ENCODE results near the gene CHML. TPM values are rescaled to one million over a fixed set of nuclear protein-coding genes. Genes with fewer than 3 reads are reported as not detected.
A peak's percentile ranks its signal among the peaks of the same experiment; 100 is the strongest.
"Not testable (repeated sequence)": the region's sequence is repeated elsewhere in the genome, so short reads cannot be mapped to it uniquely, and the experiment has no call there.

CHML gene
- total RNA-seq, 8 experiments from 2014 or later, result 2.7 to 43.0 (median 32.8) TPM

GRCh38 chr1:241660424-241660972, 20.3 kb upstream of the CHML start:
- no peaks in the 10 kb centered on the region for H3K4me1 ChIP-seq (replicated peaks in 1 of 2)
- no peak overlapping the region for H3K4me3 ChIP-seq
- H3K27ac ChIP-seq, result no peak overlapping the region
- in situ Hi-C loops (cut with MboI; ENCODE audit: low pct_unique_long_range_greater_than_20kb in 2 of 9, low sequenced_read_pairs in 9 of 9, unreplicated experiment in 9 of 9), result no loop called here
- no peak for ATAC-seq (replicated peaks in 6 of 8)
- 14 to 96% (median 80%) methylated on average over 2 to 5 of the region's 5 CpGs for WGBS, 10 experiments

GRCh38 chr1:241659016-241659415, 18.8 kb upstream of the CHML start:
- WGBS, 10 experiments, result 42 to 94% (median 92%) methylated on average over 2 of the region's 2 CpGs; no CpG with 5 or more reads in 3 of the 10 experiments
- H3K4me1 ChIP-seq (replicated peaks in 1 of 2), result not testable (repeated sequence)

GRCh38 chr1:241658081-241658793, 18.1 kb upstream of the CHML start:
- Histone ChIP-seq H3K27ac (no peak overlapping the region), H3K4me3 (no peak overlapping the region), H3K4me1 (replicated peaks in 1 of 2) (no peaks in the 10 kb centered on the region)
- WGBS, 10 experiments, result 40 to 100% (median 90%) methylated on average over 1 to 3 of the region's 3 CpGs; no CpG with 5 or more reads in 1 of the 10 experiments
- ATAC-seq (replicated peaks in 6 of 8), result no peak
- in situ Hi-C loops (cut with MboI; ENCODE audit: low pct_unique_long_range_greater_than_20kb in 2 of 9, low sequenced_read_pairs in 9 of 9, unreplicated experiment in 9 of 9), result no loop called here

More at GRCh38 chr1:241659016-241659415, 18.8 kb upstream of the CHML start:
- ATAC-seq (replicated peaks in 6 of 8); in situ Hi-C loops (cut with MboI; ENCODE audit: low pct_unique_long_range_greater_than_20kb in 2 of 9, low sequenced_read_pairs in 9 of 9, unreplicated experiment in 9 of 9); H3K27ac ChIP-seq; H3K4me3 ChIP-seq: not testable (repeated sequence)

- Histone ChIP-seq H3K4me1 (replicated peaks in 1 of 2) (no peaks in the 10 kb centered on the region), H3K4me3 (no peak overlapping the region), H3K27ac (no peak overlapping the region)
- in situ Hi-C loops (cut with MboI; ENCODE audit: low pct_unique_long_range_greater_than_20kb in 2 of 9, low sequenced_read_pairs in 9 of 9, unreplicated experiment in 9 of 9), result no loop called here
- no peak for ATAC-seq (replicated peaks in 6 of 8)
- 20 to 100% (median 90%) methylated on average over 1 of the region's 1 CpG; no CpG with 5 or more reads in 4 of the 10 experiments for WGBS, 10 experiments
Measured at GRCh38 chr1:241654641-241655040, 14.5 kb upstream of the CHML start.

GRCh38 chr1:241654019-241654418, 13.8 kb upstream of the CHML start:
- no peak for ATAC-seq (replicated peaks in 6 of 8)
- in situ Hi-C loops (cut with MboI; ENCODE audit: low pct_unique_long_range_greater_than_20kb in 2 of 9, low sequenced_read_pairs in 9 of 9, unreplicated experiment in 9 of 9), result no loop called here
- H3K27ac ChIP-seq, result no peak overlapping the region
- no peaks in the 10 kb centered on the region for H3K4me1 ChIP-seq (replicated peaks in 1 of 2)
- no peak overlapping the region for H3K4me3 ChIP-seq
- whole genome bisulfite sequencing, 10 experiments, result 20 to 86% (median 59%) methylated on average over 1 of the region's 1 CpG; no CpG with 5 or more reads in 3 of the 10 experiments

- in situ Hi-C loops (cut with MboI; ENCODE audit: low pct_unique_long_range_greater_than_20kb in 2 of 9, low sequenced_read_pairs in 9 of 9, unreplicated experiment in 9 of 9), result no loop called here
- 33 to 100% (median 88%) methylated on average over 1 to 4 of the region's 4 CpGs; no CpG with 5 or more reads in 1 of the 10 experiments for WGBS, 10 experiments
- peaks cover 0 to 4% of the 10 kb centered on the region in 2 donors for H3K4me1 ChIP-seq (replicated peaks in 1 of 2)
- no peak for ATAC-seq (replicated peaks in 6 of 8)
- H3K27ac ChIP-seq, result no peak within 1 kb of the TSS
- no peak within 1 kb of the TSS for H3K4me3 ChIP-seq
Measured at GRCh38 chr1:241652012-241652411, 11.8 kb upstream of the CHML start, which contains the start of gene WDR64. Gene WDR64 (plus strand): TSS chr1:241652281. CDS start chr1:241652485, 204 bp downstream.

GRCh38 chr1:241648159-241648558, 8.0 kb upstream of the CHML start:
- peak in 2 of 8 experiments; percentile 2 for ATAC-seq (replicated peaks in 6 of 8)
- Histone ChIP-seq H3K27ac (peak overlapping the region in 1 of 2 donors; percentile 82), H3K4me1 (replicated peaks in 1 of 2) (peaks cover 0 to 4% of the 10 kb centered on the region in 2 donors), H3K4me3 (no peak overlapping the region)
- in situ Hi-C loops (cut with MboI; ENCODE audit: low pct_unique_long_range_greater_than_20kb in 2 of 9, low sequenced_read_pairs in 9 of 9, unreplicated experiment in 9 of 9), result no loop called here
- 25 to 100% (median 100%) methylated on average over 1 of the region's 1 CpG; no CpG with 5 or more reads in 4 of the 10 experiments for WGBS, 10 experiments

- WGBS, 10 experiments, result 0 to 90% (median 67%) methylated on average over 1 of the region's 1 CpG; no CpG with 5 or more reads in 5 of the 10 experiments
- peaks cover 0 to 4% of the 10 kb centered on the region in 2 donors for H3K4me1 ChIP-seq (replicated peaks in 1 of 2)
- peak overlapping the region in 1 of 2 donors; percentile 82 for H3K27ac ChIP-seq
- H3K4me3 ChIP-seq, result no peak overlapping the region
- peak in 7 of 8 experiments; percentile 31 to 100 (median 100) for ATAC-seq (replicated peaks in 6 of 8)
- in situ Hi-C loops (cut with MboI; ENCODE audit: low pct_unique_long_range_greater_than_20kb in 2 of 9, low sequenced_read_pairs in 9 of 9, unreplicated experiment in 9 of 9), result no loop called here
Measured at GRCh38 chr1:241647658-241648057, 7.5 kb upstream of the CHML start.

- no peak overlapping the region for H3K4me3 ChIP-seq
- H3K27ac ChIP-seq, result no peak overlapping the region
- 79 to 100% (median 84%) methylated on average over 1 to 7 of the region's 7 CpGs; no CpG with 5 or more reads in 2 of the 10 experiments for WGBS, 10 experiments
- in situ Hi-C loops (cut with MboI; ENCODE audit: low pct_unique_long_range_greater_than_20kb in 2 of 9, low sequenced_read_pairs in 9 of 9, unreplicated experiment in 9 of 9), result no loop called here
- peaks cover 0 to 4% of the 10 kb centered on the region in 2 donors for H3K4me1 ChIP-seq (replicated peaks in 1 of 2)
- ATAC-seq (replicated peaks in 6 of 8), result no peak
Measured at GRCh38 chr1:241646201-241646600, 6.0 kb upstream of the CHML start.

- in situ Hi-C loops (cut with MboI; ENCODE audit: low pct_unique_long_range_greater_than_20kb in 2 of 9, low sequenced_read_pairs in 9 of 9, unreplicated experiment in 9 of 9), result no loop called here
- Histone ChIP-seq H3K27ac (no peak overlapping the region), H3K4me1 (replicated peaks in 1 of 2) (peaks cover 5 to 7% of the 10 kb centered on the region in 2 donors), H3K4me3 (no peak overlapping the region)
- WGBS, 10 experiments, result 20 to 100% (median 80%) methylated on average over 2 to 4 of the region's 4 CpGs; no CpG with 5 or more reads in 4 of the 10 experiments
- no peak for ATAC-seq (replicated peaks in 6 of 8)
Measured at GRCh38 chr1:241645199-241645598, 5.0 kb upstream of the CHML start.

GRCh38 chr1:241644259-241644658, 4.1 kb upstream of the CHML start:
- H3K4me1 ChIP-seq (replicated peaks in 1 of 2), result peaks cover 5 to 7% of the 10 kb centered on the region in 2 donors
- in situ Hi-C loops (cut with MboI; ENCODE audit: low pct_unique_long_range_greater_than_20kb in 2 of 9, low sequenced_read_pairs in 9 of 9, unreplicated experiment in 9 of 9), result no loop called here
- H3K4me3 ChIP-seq, result no peak overlapping the region
- 71 to 100% (median 94%) methylated on average over 2 of the region's 2 CpGs; no CpG with 5 or more reads in 3 of the 10 experiments for WGBS, 10 experiments
- no peak for ATAC-seq (replicated peaks in 6 of 8)
- no peak overlapping the region for H3K27ac ChIP-seq

- Histone ChIP-seq H3K4me1 (replicated peaks in 1 of 2) (peaks cover 12 to 19% of the 10 kb centered on the region in 2 donors), H3K27ac (no peak overlapping the region), H3K4me3 (no peak overlapping the region)
- in situ Hi-C loops (cut with MboI; ENCODE audit: low pct_unique_long_range_greater_than_20kb in 2 of 9, low sequenced_read_pairs in 9 of 9, unreplicated experiment in 9 of 9), result no loop called here
- 40 to 100% (median 92%) methylated on average over 1 of the region's 1 CpG; no CpG with 5 or more reads in 1 of the 10 experiments for WGBS, 10 experiments
- no peak for ATAC-seq (replicated peaks in 6 of 8)
Measured at GRCh38 chr1:241642593-241642944, 2.4 kb upstream of the CHML start.

- WGBS, 10 experiments, result 55 to 95% (median 77%) methylated on average over 3 to 12 of the region's 12 CpGs; no CpG with 5 or more reads in 1 of the 10 experiments
- in situ Hi-C loops (cut with MboI; ENCODE audit: low pct_unique_long_range_greater_than_20kb in 2 of 9, low sequenced_read_pairs in 9 of 9, unreplicated experiment in 9 of 9), result no loop called here
- H3K4me1 ChIP-seq (replicated peaks in 1 of 2), result peaks cover 16 to 25% of the 10 kb centered on the region in 2 donors
- no peak overlapping the region for H3K27ac ChIP-seq
- ATAC-seq (replicated peaks in 6 of 8), result no peak
- no peak overlapping the region for H3K4me3 ChIP-seq
Measured at GRCh38 chr1:241641773-241642592, 1.8 kb upstream of the CHML start.
